HT-29 (cell line): ENCODE results near the gene GOLGA2. TPM values are rescaled to one million over a fixed set of nuclear protein-coding genes. Genes with fewer than 3 reads are reported as not detected.

ENCODE experiments used
- DNase-seq: peaks from one replicate; pipeline ENCODE4 v3.0.0-alpha.2; 2015; ENCODE audit warnings: low spot score
- total RNA-seq: library from RNA; depleted of rRNA; stranded (reverse); fragments of >200 nt; shearing (Covaris generic); gene quantifications from 2 replicates; pipeline ENCODE4 v1.2.3, GENCODE V29; 2014; rRNA removed

Gene GOLGA2, protein sequence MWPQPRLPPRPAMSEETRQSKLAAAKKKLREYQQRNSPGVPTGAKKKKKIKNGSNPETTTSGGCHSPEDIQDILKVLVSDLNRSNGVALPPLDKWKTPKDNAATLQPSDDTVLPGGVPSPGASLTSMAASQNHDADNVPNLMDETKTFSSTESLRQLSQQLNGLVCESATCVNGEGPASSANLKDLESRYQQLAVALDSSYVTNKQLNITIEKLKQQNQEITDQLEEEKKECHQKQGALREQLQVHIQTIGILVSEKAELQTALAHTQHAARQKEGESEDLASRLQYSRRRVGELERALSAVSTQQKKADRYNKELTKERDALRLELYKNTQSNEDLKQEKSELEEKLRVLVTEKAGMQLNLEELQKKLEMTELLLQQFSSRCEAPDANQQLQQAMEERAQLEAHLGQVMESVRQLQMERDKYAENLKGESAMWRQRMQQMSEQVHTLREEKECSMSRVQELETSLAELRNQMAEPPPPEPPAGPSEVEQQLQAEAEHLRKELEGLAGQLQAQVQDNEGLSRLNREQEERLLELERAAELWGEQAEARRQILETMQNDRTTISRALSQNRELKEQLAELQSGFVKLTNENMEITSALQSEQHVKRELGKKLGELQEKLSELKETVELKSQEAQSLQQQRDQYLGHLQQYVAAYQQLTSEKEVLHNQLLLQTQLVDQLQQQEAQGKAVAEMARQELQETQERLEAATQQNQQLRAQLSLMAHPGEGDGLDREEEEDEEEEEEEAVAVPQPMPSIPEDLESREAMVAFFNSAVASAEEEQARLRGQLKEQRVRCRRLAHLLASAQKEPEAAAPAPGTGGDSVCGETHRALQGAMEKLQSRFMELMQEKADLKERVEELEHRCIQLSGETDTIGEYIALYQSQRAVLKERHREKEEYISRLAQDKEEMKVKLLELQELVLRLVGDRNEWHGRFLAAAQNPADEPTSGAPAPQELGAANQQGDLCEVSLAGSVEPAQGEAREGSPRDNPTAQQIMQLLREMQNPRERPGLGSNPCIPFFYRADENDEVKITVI
- total RNA-seq, result 59.0 and 63.4 TPM in 2 replicates

DNA sequence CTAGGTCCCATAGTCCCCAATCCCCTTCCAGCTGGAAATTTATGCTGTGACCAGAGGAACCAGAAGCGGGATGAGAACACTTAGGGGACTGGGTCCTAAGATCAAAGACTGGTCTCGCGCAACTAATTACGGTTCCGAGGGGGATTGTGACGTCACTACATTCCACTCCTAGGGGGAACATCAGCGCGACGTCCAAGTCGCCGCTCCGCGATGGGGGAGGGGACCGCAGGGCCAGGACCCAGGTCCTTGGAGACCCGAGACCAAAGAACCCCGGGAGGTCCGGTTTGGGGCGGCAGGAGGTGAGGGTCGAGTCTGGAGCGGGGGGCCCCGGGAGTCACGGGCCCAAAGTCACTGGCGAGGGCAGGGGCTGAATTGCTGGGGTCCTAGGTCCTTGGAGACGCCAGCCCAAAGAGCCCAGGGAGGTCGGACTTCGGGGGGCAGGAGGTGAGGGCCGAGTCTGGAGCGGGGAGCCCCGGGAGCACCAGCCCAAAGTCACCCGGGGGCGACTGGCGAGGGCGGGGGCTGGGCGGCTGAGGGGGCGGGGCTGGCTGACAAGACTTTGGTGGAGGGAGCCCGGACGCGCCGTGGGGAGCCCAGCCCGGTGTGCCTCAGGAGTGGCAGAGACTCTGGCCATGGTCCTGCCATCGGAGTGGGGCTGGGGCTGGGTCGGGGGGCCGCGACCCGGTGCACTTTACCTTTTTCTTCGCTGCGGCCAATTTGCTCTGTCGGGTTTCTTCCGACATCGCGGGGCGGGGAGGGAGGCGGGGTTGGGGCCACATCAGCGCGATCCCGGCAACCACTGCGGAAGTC, at the start of gene GOLGA2:
GOLGA2 (minus strand) TSS at position 810 of the 810 bp plus-strand sequence; CDS start at position 779, 31 bp downstream.
- DNase-seq, result peak; percentile 34

DNA sequence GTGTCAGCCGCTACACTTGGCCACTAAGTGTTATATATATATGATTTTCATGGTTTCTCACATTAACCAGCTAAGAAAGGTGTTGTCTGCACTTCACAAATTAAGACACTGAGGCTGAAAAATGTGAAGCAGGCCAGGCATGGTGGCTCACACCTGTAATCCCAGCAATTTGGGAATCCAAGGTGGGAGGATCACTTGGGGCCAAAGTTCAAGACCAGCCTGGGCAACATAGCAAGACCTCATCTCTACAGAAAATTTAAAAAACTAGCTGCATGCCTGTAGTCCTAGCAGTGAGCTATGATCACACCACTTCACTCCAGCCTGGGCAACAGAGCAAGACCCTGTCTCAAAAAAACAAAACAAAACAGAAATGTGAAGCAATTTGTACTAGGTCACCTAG, 48.6 kb upstream of the GOLGA2 start:
- no peak for DNase-seq

DNA sequence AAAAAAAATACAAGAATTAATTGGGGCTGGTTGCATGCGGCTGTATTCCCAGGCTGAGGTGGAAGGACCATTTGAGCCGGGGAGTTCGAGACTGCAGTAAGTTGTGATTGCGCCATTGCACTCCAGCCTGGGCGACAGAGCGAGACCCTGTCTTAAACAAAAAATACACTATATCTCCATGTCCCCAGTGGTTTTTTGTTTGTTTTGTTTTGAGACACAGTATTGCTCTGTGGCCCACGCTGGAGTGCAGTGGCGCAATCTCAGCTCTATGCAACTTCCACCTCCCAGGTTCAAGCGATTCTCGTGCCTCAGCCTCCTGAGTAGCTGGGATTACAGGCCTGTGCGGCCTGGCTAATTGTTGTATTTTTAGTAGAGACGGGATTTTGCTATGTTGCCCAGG, 48.0 kb upstream of the GOLGA2 start:
- no peak for DNase-seq

DNA sequence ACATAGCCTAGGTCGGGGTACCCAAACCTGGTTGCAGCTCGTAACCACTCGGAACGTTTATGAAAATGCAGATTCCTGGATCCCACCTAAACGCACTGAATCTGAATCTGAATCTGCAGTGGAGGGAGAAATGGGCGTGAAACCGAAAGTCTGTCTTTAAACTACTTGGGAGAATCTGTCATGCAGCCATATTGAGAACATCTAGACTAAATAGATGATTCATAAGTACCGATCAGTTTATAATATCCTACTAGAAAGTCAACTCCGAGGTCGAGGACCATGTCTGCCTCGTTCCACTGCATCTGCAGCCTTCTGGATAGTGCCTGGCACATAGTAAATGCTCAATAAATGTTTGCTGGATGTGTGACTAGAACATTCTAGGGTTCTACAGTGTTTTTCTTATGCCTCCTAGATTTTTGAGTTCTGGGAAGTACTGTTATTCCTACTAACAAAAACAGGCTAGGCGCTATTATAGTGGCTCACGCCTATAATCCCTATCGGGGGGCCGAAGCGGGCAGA, 47.5 kb upstream of the GOLGA2 start:
- no peak for DNase-seq

DNA sequence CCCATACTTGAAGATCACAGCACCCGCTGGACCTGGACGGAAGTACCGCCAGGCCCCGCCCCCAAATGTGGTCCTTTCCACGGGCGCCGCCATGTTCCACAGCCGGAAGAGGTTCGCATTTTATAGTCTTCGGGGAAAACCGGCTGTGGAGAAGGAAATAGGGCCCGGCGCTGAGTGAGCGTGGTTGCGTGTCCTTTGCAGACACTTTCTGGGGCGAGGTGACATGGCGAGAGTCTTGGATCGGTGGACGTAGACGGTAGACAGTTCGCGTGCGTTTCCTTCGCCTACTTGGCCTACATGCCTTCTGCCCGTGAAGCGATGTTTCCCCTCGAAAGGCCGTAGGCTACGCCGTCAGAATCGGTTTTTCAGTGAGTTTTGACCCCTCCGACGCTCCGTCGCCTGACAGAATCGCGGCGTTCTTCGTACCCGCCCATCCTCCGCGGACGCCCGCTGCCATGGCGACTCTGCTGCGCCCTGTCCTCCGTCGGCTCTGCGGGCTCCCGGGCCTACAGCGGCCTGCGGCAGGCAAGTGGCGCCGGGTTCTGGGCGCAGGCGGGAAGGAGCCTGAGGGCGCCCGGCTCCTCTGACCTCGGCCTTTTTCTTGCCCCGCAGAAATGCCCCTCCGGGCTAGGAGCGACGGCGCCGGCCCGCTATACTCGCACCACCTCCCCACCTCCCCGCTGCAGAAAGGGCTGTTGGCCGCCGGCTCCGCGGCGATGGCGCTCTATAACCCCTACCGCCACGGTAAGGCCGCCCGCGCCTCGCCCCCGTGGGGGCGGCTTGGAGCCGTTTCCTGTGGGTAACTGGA, 46.8 kb upstream of the GOLGA2 start, which contains the start of the genes COQ4 and TRUB2:
COQ4 (plus strand) TSS at position 436 of the 808 bp plus-strand sequence; CDS start at position 456, 20 bp downstream.
TRUB2 (minus strand) TSS at position 44 of the 808 bp plus-strand sequence; CDS start at position 5, 39 bp downstream.
- peak; percentile 97 for DNase-seq

DNA sequence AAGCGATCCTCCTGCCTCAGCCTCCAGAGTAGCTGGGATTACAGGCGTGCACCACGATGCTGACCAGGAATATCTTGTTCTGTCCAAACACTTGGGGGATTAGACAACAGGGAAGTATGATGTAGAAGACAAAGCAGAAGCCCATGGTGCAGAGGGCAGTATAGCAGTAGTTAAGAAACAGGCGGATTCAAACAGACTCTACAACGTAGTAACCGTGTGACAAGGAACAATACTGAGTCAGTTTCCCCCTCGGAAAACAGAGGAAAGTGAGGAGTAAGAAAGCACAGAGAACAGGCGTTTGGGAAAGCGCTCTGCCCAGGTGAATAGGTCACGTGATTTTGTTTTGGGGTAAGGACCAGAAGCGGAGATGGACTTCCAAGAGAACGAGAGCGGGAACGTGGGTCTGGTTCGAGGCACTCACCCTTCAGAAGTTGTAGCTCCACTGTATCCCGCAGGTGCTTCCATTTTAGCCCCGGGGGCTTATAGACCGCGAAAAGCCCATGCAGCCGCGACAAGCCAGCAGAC, 46.1 kb upstream of the GOLGA2 start:
- no peak for DNase-seq

DNA sequence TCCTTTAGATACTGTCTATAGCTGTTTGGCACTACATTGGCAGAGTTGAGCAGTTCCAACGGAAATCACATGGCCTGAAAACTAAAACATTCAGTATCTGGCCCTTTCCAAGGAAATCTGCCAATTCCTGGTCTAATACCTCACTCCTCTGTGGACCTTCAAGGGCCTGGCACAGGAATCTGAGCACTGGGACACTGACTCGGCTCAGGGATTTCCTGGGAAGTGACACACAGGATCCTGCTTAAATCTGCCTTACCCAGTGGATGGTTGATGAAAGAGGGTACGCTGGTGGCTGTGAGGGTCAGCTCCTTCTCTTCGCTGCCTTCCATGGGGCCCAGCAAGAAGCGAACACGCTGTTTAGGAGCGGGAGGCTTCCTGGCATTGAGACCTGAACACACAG, 45.5 kb upstream of the GOLGA2 start:
- no peak for DNase-seq

DNA sequence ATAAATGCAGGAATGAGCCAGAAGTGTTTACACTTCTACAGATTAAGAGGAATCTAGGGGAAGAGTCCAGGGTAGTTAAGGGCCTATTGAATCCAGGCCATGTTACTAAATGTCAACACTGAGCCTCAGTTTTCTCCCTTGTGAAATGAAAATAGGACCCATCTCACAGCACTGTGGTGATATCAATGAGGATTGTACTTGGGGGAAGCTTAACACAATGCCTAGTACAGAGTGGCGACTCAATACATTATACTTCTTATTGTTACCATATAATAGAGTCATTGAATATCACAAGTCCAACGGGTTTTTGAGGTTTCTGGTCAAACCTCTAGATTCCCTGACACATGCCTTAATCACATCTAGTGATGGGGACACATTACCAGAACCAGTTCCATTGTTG, 41.8 kb upstream of the GOLGA2 start:
- no peak for DNase-seq

DNA sequence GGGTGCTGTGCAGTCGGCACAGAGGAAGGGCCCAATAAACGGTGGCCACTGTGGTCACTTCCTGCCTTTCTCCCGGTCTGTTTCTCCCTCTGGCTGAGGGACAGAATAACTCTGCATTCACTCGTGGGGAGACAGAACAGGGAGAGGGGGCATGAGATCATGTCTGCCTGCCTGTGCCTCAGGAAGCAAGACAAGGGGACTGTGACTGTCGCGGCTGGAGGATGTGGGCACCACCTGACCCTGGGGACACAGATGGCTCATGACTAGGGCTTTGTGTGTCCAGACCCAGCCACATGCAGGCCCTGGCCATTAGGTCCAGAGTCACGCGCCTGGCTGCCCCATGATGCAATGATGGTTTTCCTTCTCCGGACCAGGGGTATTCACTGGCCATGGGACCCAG, 40.6 kb upstream of the GOLGA2 start:
- no peak for DNase-seq

DNA sequence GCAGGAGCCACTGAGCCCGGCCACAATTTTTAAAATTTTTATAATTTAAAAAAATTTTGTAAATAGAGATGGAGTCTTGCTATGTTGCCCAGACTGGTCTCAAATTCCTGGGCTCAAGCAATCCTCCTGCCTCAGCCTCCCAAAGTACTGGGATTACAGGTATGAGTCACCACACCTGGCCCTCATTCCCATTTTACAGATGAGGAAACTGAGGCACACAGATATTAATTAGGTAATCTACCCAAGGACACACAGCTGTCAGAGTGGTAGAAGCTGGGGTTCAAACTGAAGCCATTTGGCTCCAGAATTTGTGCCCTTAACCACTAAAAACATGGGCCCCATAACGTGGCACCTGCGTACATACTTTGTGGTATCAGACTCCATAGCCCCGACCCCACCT, 38.9 kb upstream of the GOLGA2 start:
- no peak for DNase-seq

DNA sequence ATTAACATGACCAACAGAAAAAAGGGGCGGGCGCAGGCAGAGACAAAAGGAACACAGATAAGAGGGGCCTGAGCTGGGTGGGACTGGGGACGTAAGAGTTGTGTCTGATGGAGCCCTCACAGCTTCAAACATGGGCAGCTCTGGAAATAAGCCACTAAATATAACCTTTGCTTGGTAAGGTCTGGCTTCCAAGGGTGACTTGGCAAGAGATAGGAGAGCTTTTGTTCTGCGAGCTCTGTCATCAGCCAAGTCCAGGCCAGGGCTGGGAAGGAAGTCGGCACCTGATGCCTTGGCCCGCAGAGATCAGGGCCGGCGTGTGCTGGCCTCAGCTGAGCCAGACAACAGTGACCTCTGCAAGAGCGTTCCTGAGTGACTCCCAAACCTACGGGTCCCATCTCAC, 34.7 kb upstream of the GOLGA2 start:
- DNase-seq, result no peak

DNA sequence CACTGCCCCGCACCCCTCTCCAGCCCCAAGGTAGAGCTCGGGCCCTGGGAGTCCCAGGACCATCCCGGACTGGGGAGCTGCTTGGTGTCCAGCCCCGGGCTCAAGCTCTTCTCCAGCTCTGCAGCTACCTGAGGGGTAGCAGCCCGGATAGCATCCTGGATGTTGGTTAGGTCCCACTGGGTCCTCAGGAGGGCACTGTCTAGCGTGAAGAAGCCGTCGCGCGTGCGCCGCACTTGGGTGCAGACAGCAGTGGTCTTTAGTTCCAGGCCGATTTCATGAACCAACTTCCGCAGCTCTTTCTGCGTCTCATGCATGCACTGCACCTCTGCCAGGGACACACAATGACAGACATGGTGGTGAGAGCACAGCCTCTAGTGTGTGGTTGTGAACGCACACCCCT, 33.7 kb upstream of the GOLGA2 start:
- no peak for DNase-seq

DNA sequence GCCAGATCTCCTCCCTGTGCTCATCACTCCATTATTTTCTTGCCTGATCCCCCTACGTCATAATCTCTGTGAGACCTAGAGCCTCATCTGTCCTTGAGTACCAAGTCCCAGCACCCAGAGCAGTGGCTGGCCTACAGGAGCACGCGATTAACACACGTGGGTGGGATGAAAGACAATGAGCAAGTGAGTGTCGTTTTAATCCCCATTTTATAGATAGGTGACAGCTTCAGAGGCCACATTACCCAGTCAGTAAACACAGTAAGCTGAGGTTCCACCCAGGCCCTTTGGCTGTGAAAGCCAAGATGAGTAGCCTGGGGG, 29.1 kb upstream of the GOLGA2 start:
- DNase-seq, result no peak

DNA sequence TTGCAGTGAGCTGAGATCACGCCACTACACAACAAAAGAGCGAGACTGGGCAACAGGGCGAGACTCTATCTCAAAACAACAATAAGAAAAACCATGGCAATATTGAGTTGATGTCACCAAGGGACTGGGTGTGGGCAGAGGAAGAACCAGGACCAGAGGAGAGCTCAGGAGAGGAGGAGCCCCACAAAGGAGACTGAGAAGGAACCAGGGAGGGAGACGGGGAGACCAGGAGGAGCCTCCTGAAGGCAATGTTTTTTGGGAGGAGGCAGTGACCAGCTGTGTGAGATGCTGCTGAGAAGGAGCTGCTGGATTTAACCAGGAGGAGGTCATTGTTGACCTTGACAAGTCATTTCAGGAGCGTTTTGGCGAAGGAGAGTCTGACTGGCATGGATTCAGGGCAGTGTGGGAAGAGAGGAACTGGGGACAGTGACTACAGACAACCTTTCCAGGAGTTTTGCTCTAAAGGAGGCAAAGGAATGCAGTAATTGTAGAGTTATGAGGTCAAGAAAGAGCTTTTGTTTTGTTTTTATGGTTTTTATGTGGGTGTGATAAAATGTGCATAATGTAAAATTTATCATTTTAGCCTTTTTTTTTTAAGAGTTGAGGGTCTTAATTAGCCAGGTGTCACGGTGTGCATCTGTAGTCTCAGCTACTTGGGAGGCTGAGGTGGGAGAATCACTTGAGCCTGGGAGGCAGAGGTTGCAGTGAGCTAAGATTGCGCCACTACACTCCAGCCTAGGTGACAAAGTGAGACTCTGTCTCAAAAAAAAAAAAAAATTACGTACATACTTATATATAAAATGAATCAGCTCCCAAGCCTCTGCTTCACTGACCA, 28.5 kb upstream of the GOLGA2 start:
- no peak for DNase-seq

DNA sequence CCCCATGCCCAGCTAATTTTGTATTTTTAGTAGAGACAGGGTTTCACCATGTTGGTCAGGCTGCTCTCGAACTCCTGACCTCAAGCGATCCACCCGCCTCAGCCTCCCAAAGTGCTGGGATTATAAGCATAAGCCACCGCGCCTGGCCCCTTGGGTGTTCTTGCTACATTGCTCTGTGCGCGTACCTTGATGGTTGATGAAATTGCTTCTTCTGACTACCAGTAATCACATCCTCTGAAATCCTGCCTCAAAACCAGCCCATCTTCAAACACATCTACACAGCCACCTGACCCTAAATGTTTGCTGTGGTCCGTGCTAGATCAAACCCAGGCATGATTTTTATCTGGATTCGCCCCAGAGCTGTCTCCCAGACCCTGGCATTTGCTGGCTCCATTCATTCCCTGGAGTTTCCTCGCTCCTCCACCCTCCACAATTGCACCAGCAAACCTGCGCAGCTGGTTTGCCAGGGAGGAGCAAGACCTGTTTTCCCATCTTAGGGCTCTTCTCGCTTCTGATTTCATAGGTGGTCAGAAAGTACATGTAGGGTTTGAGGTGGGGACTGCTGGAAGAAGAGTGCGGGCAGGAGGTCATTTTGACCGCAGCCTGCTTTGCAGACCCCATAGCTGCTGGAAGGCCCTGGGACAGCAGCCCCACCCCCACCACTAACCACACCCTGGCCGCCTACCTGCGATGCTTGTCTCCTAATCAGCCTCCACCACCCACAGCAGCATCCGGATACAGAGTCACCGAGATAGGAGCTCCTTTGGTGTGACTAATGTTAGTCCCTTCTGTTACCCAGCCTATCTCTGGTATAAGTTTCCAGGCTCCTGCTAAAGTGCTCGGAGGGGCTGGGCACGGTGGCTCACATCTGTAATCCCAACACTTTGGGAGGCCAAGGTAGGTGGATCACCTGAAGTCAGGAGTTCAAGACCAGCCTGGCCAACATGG, 23.0 kb upstream of the GOLGA2 start:
- peak; percentile 84 for DNase-seq

DNA sequence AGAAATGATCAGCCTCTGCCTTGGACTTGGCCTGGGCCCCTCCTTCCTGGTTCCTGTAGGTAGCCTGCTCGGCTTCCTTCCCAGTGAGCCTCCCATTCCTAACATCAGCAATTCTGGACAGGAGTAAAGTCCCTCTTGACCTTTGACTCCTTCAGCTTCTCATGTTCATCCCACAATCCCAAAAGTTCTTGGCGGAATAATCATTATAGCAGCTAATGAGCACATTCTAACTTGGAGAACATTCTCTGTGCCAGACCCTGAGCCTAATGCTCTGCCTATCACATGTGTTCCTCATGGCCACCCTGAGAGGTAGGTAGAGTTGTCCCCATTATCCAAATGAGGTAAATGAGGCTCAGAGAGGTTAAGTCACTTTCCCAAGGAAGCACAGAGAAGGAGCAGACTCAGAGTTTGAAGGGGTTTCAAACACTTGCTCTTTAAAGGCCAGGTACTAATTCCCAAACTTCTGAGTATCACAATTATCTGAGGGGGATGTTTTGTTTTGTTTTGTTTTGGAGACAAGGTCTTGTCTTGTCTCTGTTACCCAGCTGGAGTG, 21.5 kb upstream of the GOLGA2 start:
- no peak for DNase-seq

DNA sequence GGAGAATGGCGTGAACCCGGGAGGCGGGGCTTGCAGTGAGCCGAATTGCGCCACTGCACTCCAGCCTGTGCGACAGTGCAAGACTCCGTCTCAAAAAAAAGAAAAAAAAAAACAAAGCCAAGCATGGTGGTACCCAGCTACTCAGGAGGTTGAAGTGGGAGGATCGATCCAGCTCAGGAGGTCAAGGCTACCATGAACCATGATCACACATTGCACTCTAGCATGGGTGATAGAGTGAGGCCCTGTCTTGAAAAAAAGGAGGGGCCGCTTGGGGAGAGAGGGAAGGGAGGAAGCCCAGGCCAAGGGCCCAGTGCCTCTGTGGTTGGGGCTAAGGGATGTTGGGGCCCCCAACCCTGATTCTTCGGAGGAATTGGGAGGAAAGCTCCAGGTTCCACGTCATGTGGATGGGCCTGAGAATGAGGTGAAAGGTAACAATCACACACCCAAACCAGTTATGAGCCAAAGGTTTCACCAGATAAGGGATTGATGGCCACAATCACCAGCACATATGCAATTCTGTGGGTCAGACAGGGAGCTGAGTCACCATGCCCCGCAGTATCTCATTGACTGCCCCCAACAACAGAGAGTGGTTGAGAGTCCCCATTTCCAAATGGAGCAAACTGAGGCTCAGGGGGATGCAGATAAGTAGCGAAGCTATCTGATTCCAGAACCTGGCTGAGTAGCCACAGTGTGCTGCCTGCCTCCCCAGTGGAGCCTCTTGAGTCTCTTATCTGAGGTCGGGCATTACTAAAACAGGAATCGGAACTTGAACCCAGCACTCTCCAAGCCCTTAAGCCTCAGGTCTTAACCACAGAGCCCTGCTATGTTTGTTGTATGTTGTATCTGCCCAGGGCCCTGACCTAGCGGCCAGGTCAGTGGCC, 20.8 kb upstream of the GOLGA2 start:
- DNase-seq, result no peak
